Measurements from ENCODE around the gene KPTN. TPM values are rescaled to one million over a fixed set of nuclear protein-coding genes. Genes with fewer than 3 reads are reported as not detected.
A peak's percentile ranks its signal among the peaks of the same experiment; 100 is the strongest.

Gene KPTN
- total RNA-seq, 2 donors from 2014 or later, result 3.1 to 4.6 TPM

DNA sequence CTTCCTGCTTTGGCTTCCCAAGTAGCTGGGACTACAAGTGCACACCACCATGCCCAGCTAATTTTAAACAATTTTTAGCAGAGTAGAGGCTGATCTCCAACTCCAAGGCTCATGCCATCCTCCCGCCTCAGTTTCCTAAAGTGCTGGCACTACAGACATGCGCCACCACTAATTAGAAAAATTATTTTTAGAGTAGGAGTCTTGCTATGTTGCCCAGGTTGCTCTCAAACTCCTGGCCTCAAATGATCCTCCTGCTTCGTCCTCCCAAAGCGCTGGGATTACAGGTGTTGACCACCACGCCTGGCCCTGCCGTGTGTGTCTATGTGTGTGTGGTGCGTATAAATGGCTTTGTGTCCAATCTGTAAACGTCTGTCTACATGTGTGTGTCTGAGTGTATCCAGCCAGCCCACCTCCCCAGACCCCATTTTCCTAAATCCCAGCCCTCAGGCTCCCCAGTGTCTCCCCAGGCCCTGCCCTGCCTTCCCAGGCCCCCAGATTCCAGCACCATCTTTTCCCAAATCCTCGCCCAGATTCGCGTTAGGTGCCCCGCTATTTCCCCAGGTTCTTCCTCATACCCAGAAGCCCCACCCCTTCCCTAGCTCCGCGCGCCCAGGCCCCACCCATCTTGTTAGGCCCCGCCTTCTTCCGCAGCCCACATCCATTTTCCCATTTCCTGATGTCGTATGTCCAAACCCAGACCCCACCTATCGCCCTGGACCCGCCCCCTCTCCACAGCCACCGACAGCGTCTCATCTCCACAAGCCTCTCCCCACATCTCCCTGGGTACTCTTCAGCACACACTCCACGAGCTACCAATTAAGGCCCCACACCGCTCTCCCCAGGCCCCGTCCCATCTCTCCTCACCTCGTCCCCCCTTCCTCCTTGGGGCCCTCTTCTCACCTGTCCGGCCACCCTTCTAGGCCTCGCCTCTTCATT lies 37.2 kb downstream of the KPTN start:
- H3K4me3 ChIP-seq, result no peak overlapping the region
- H3K36me3 ChIP-seq (replicated peaks in 1 of 2; ENCODE audit: insufficient read depth in 1 of 2, low read depth in 2 of 2), result no peaks in the 10 kb centered on the region
- ATAC-seq, result no peak
- intact Hi-C loops (cut with DNase I), result no loop called here
- peaks cover 18% of the 10 kb centered on the region for H3K4me1 ChIP-seq
- H3K27ac ChIP-seq, result no peak overlapping the region
- 35 to 58% methylated on average over 28 of the region's 28 CpGs for WGBS, 2 donors
- DNase-seq, result no peak
- TF ChIP-seq POLR2A (IDR thresholded peaks at IDR 0.05), result no peak
- TF ChIP-seq, protein P1, sequence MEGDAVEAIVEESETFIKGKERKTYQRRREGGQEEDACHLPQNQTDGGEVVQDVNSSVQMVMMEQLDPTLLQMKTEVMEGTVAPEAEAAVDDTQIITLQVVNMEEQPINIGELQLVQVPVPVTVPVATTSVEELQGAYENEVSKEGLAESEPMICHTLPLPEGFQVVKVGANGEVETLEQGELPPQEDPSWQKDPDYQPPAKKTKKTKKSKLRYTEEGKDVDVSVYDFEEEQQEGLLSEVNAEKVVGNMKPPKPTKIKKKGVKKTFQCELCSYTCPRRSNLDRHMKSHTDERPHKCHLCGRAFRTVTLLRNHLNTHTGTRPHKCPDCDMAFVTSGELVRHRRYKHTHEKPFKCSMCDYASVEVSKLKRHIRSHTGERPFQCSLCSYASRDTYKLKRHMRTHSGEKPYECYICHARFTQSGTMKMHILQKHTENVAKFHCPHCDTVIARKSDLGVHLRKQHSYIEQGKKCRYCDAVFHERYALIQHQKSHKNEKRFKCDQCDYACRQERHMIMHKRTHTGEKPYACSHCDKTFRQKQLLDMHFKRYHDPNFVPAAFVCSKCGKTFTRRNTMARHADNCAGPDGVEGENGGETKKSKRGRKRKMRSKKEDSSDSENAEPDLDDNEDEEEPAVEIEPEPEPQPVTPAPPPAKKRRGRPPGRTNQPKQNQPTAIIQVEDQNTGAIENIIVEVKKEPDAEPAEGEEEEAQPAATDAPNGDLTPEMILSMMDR (IDR thresholded peaks at IDR 0.05), result no peak
- H3K9me3 ChIP-seq, result no peaks in the 10 kb centered on the region
- H3K27me3 ChIP-seq, result peaks cover 0 to 3% of the 10 kb centered on the region in 2 donors

DNA sequence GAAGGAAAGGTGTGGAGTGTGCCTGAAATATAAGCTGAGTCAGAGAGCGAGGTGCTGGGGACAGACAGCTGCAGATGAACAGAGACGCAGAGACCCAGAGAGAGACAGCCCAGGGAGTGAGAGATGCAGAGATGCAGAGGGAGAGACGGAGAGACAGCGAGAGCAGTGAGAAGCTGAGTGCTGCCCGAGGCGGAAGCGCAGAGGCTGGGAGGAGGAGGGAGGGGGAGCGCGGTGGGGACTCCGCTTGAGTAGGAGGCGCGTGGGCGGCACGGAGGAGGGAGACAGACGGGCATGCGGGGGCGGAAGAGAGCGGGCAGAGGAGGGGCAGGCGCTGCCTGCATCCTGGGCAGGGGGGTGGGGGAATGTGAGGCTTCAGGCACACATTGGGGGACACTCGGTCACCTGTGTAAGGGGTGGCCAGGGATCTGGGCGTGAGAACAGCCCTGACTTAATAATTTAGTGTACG lies 38.0 kb downstream of the KPTN start:
- Histone ChIP-seq H3K4me3 (no peak overlapping the region), H3K27ac (no peak overlapping the region), H3K36me3 (replicated peaks in 1 of 2; ENCODE audit: insufficient read depth in 1 of 2, low read depth in 2 of 2) (no peaks in the 10 kb centered on the region), H3K27me3 (peaks cover 0 to 3% of the 10 kb centered on the region in 2 donors), H3K9me3 (no peaks in the 10 kb centered on the region), H3K4me1 (peaks cover 18% of the 10 kb centered on the region)
- intact Hi-C loops (cut with DNase I), result no loop called here
- ATAC-seq (peak; percentile 53), DNase-seq (peak; percentile 33 to 62 (median 57))
- no peak for TF ChIP-seq POLR2A (IDR thresholded peaks at IDR 0.05)
- TF ChIP-seq, protein P1 (IDR thresholded peaks at IDR 0.05), result no peak
- WGBS, 2 donors, result 9 to 21% methylated on average over 10 to 22 of the region's 22 CpGs

DNA sequence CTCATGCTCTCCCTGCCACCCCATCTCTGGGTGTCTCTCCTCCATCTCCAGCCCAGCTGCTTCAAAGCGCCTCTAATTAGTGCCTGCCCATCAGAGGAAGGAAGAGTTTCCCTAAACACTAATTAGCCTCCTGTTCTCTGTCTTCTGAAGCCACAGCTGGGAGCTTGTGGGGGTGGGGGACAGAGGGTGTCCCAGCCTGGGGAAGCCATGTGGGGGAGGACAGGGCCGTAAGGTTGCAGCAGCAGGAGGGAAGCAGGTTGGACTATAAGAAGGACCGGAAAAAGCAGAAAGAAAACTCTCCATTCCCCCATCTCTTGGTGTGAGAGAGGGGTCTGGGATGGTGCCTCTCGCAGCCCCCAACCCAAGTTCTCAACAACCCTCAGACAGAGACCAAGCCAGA lies 38.5 kb downstream of the KPTN start:
- no peak for TF ChIP-seq POLR2A (IDR thresholded peaks at IDR 0.05)
- TF ChIP-seq, protein P1 (IDR thresholded peaks at IDR 0.05), result no peak
- WGBS, 2 donors, result 38 to 54% methylated on average over 4 of the region's 4 CpGs
- no peak for ATAC-seq

DNA sequence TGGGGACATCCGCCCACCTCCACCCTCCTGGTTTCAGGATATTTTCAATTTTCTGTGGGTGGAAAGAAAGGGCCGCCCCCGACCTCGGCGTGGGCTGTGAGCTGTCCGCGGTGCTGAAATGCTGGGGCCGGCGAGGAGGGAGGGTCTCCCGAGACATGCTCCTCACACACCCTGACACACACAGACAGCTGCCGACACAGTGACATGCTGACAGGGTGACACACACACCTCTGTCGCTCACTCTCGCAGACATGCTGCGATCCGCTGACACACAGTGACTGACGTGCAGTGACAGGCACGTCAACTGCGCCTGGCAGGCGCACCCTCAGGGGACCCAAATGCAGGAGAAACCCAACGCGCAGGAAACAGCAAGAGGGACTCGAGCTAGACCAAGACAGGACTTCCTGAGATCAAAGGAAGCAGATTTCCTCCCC lies 39.6 kb downstream of the KPTN start:
- Histone ChIP-seq H3K36me3 (replicated peaks in 1 of 2; ENCODE audit: insufficient read depth in 1 of 2, low read depth in 2 of 2) (no peaks in the 10 kb centered on the region), H3K27me3 (peaks cover 0 to 3% of the 10 kb centered on the region in 2 donors), H3K27ac (no peak overlapping the region), H3K4me1 (peaks cover 18% of the 10 kb centered on the region), H3K9me3 (no peaks in the 10 kb centered on the region), H3K4me3 (no peak overlapping the region)
- intact Hi-C loops (cut with DNase I), result no loop called here
- WGBS, 2 donors, result 33 to 52% methylated on average over 1 to 22 of the region's 22 CpGs
- no peak for ATAC-seq
- TF ChIP-seq, protein P1 (IDR thresholded peaks at IDR 0.05), result no peak
- no peak for TF ChIP-seq POLR2A (IDR thresholded peaks at IDR 0.05)
- no peak for DNase-seq

More for the DNA sequence above, 38.5 kb downstream of the KPTN start:
- intact Hi-C loops (cut with DNase I), result no loop called here
- no peak overlapping the region for H3K4me3 ChIP-seq
- no peaks in the 10 kb centered on the region for H3K9me3 ChIP-seq
- DNase-seq, result no peak
- peaks cover 0 to 3% of the 10 kb centered on the region in 2 donors for H3K27me3 ChIP-seq
- H3K36me3 ChIP-seq (replicated peaks in 1 of 2; ENCODE audit: insufficient read depth in 1 of 2, low read depth in 2 of 2), result no peaks in the 10 kb centered on the region
- no peak overlapping the region for H3K27ac ChIP-seq
- peaks cover 18% of the 10 kb centered on the region for H3K4me1 ChIP-seq

All from body of pancreas (tissue), 4 donors.